Stimulated activated memory B cell treated with anti-CD40 and anti-IgM and Interleukin-4, amounts not matched to agents 10 μg/mL and 1 μg/mL and 100 μg/mL, for 72 hours (primary cell): Measurements from ENCODE around the gene MGAT4B.

Source experiments
- ATAC-seq: fragments of 150-1000 bp; cut with Tn5 transposase; 2 replicates; pipeline ENCODE4 v1.10.0; 2021
- H3K27ac Mint-ChIP-seq: one replicate; pipeline ENCODE4 v1.8.0; 2022; ENCODE audit warnings: mild to moderate bottlenecking, mixed read lengths
- H3K27me3 Mint-ChIP-seq: one replicate; pipeline ENCODE4 v1.8.0; 2022; ENCODE audit warnings: mixed read lengths
- H3K36me3 Mint-ChIP-seq: one replicate; pipeline ENCODE4 v1.8.0; 2022; ENCODE audit warnings: mixed read lengths
- H3K4me1 Mint-ChIP-seq: one replicate; pipeline ENCODE4 v1.8.0; 2022; ENCODE audit warnings: mixed read lengths
- H3K4me3 Mint-ChIP-seq: one replicate; pipeline ENCODE4 v1.8.0; 2022; ENCODE audit warnings: mild to moderate bottlenecking, moderate library complexity, mixed read lengths
- H3K9me3 Mint-ChIP-seq: one replicate; pipeline ENCODE4 v1.8.0; 2022; ENCODE audit warnings: mixed read lengths

Gene MGAT4B

DNA sequence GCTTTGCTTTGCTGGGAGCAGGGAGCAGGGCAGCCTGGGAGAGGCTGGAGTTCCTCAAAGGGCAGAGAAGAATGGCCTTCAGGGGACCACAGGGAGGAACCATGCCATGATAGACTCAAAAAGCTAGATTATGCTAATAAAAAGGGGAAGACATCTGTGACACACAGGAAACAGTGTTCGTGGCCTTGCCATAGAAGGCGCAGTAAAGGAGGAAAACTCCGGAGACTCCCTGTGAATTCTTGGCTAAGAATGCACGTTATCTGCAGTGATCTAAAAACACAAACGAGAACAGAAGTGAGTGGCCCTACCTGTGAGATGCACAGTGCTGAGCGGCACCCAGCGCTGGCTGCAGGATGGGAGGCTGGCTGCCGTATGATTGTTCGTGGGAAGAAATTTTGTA is 28.8 kb downstream of the MGAT4B start:
- no peak for ATAC-seq
- H3K4me1 Mint-ChIP-seq = no peaks in the 10 kb centered on the region
- H3K27me3 Mint-ChIP-seq = no peaks in the 10 kb centered on the region
- H3K4me3 Mint-ChIP-seq = no peak overlapping the region
- H3K36me3 Mint-ChIP-seq = peaks cover 59% of the 10 kb centered on the region
- H3K9me3 Mint-ChIP-seq = no peaks in the 10 kb centered on the region
- no peak overlapping the region for H3K27ac Mint-ChIP-seq

DNA sequence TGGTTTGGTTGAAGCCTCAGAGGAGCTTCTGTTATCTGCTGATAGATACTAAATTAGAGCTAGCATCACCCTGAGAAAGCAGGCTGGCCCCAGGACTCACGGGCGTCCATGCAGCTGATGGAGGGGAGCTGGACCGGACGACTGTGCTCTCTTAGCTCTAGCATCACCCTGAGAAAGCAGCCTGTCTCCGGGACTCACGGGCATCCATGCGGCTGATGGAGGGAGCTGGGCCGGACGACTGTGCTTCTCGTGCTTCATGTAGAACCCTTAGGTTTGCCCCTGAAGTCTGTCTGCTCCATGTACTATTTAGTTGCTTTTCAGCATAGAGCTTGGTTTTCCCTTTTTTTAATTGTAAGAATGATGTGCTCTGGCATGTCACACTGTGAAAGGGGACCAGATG is 29.2 kb downstream of the MGAT4B start:
- Mint-ChIP-seq H3K9me3 (no peaks in the 10 kb centered on the region), H3K4me3 (no peak overlapping the region), H3K36me3 (peaks cover 63% of the 10 kb centered on the region), H3K4me1 (no peaks in the 10 kb centered on the region), H3K27ac (no peak overlapping the region), H3K27me3 (no peaks in the 10 kb centered on the region)
- ATAC-seq = no peak

DNA sequence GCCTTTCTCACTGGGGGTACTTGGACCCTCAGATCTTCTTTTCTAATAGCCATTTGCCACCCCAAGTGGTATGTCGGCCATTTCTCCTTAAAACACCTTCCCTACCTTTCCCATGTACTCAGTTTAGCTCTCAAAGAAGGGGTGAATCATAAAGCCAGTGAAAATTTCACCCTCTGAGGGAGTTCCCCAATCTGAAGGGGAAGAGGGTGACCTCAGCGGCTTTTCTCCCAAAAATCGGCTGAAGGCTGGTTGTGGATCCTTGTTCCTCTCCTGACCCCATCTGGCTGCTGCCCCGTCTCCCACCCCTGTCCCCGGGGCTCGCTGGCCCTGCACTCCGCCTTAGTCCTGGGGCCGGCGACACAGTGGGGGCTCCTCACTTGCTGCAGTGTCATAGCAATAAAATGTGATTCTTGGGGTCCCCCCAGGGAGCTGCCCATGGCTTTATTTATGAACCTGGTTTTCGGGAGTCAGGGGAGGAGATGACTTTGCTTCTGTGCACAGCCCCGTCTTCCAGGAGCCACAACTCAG is 30.2 kb downstream of the MGAT4B start:
- Mint-ChIP-seq H3K4me1 (no peaks in the 10 kb centered on the region), H3K27me3 (no peaks in the 10 kb centered on the region), H3K4me3 (no peak overlapping the region), H3K27ac (no peak overlapping the region), H3K36me3 (peaks cover 66% of the 10 kb centered on the region), H3K9me3 (no peaks in the 10 kb centered on the region)
- ATAC-seq = no peak

DNA sequence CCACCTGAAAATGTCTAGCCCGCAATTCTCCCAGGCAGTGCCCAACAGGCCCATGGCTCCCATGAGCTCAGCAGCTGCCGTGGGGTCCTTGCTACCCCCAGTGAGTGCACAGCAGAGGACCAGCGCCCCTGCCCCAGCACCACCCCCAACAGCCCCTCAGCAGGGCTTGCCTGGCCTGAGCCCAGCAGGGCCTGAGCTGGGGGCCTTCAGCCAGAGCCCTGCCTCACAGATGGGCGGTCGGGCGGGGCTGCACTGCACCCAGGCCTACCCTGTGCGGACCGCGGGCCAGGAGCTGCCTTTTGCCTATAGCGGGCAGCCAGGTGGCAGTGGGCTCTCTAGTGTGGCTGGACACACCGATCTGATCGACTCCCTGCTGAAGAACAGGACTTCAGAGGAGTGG is 32.2 kb downstream of the MGAT4B start:
- no peaks in the 10 kb centered on the region for H3K27me3 Mint-ChIP-seq
- no peak overlapping the region for H3K4me3 Mint-ChIP-seq
- no peak for ATAC-seq
- peaks cover 65% of the 10 kb centered on the region for H3K36me3 Mint-ChIP-seq
- H3K27ac Mint-ChIP-seq = no peak overlapping the region
- H3K9me3 Mint-ChIP-seq = no peaks in the 10 kb centered on the region
- H3K4me1 Mint-ChIP-seq = no peaks in the 10 kb centered on the region

DNA sequence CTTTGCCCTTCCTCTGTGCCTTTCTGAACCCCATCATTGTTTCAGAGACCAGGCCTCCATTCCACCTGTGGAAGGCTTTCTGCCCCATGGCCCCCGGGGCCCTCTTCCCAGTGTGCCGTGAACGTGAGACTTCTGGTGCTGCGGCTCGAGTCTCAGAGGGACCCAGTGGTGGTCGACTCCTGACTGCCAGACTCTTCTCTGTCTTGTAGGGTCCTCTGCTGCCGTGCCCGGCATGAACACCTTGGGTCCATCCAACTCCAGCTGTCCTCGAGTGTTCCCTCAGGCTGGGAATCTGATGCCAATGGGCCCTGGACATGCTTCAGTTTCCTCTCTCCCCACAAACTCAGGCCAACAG is 33.0 kb downstream of the MGAT4B start:
- ATAC-seq = no peak
- peaks cover 68% of the 10 kb centered on the region for H3K36me3 Mint-ChIP-seq

DNA sequence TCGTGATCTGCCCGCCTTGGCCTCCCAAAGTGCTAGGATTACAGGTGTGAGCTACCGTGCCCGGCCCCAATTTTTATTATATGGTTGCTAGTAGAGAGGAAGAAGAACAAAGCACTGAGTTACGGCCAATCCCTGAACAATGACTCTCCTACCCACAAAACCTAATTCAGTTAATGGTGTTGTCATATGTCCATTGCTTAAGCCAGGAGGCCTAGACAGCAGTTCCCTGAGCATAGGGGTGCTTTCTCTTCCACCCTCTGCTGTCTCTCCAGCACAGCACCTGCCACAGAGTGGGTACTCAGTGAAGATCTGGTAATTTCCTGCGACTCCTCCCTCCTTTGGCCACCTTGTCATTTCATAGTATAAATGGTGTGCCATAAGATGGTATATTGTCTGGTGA is 34.3 kb downstream of the MGAT4B start:
- no peak overlapping the region for H3K27ac Mint-ChIP-seq

More for the DNA sequence above, 33.0 kb downstream of the MGAT4B start:
- Mint-ChIP-seq H3K4me3 (no peak overlapping the region), H3K27me3 (no peaks in the 10 kb centered on the region), H3K4me1 (no peaks in the 10 kb centered on the region), H3K27ac (no peak overlapping the region), H3K9me3 (no peaks in the 10 kb centered on the region)

DNA sequence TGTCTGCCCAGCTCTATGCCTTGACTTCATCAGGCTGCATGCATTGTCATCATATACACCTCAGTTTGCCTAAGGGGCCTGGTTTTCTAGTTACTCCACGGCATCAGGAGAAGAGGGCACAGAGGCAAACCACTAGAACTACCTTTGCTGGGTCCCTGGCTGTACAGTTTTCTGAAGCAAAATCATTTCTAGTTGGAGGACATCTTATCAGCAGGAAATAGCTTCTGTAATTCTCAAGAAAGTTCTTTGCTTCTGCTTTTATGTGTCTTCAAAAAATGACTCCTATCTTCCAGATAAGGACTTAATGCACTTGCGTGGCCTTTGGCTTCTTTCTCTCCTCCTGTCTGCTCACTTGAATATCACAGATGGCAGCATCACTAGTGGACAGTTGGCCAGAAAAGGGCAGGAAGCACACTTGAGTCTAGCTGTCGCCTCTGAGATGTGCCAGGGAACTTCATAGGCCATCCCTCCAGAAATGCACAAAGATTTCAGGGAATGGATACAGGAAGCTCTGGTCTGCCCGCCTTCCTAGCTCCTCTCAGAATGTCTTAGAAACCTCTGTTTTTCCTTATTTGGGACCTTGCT is 35.3 kb downstream of the MGAT4B start:
- ATAC-seq = no peak
- Mint-ChIP-seq H3K36me3 (peaks cover 59% of the 10 kb centered on the region), H3K9me3 (no peaks in the 10 kb centered on the region), H3K4me1 (no peaks in the 10 kb centered on the region), H3K27ac (no peak overlapping the region), H3K27me3 (no peaks in the 10 kb centered on the region), H3K4me3 (no peak overlapping the region)

More for the DNA sequence above, 34.3 kb downstream of the MGAT4B start:
- H3K36me3 Mint-ChIP-seq = peaks cover 66% of the 10 kb centered on the region
- no peak for ATAC-seq
- no peaks in the 10 kb centered on the region for H3K9me3 Mint-ChIP-seq
- H3K4me1 Mint-ChIP-seq = no peaks in the 10 kb centered on the region
- no peak overlapping the region for H3K4me3 Mint-ChIP-seq
- no peaks in the 10 kb centered on the region for H3K27me3 Mint-ChIP-seq

DNA sequence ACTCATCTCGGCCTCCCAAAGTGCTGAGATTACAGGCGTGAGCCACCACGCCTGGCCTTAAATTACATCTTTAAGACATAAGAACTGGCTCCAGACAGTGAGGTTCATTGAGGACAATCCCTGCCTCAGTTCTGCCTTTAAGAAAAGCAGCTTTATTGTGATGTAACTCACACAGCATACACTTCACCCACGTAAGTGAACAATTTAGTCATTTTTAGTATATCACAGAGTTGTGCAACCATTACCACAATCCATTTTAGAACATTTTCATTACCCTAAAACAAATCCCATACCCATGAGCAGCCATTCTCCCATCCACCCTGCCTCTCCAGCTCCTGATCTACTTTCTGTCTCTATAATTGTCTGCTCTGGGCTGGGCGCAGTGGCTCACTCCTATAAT is 36.9 kb downstream of the MGAT4B start:
- Mint-ChIP-seq H3K27ac (no peak overlapping the region), H3K27me3 (no peaks in the 10 kb centered on the region), H3K36me3 (peaks cover 61% of the 10 kb centered on the region), H3K9me3 (no peaks in the 10 kb centered on the region), H3K4me3 (no peak overlapping the region), H3K4me1 (no peaks in the 10 kb centered on the region)
- ATAC-seq = no peak

DNA sequence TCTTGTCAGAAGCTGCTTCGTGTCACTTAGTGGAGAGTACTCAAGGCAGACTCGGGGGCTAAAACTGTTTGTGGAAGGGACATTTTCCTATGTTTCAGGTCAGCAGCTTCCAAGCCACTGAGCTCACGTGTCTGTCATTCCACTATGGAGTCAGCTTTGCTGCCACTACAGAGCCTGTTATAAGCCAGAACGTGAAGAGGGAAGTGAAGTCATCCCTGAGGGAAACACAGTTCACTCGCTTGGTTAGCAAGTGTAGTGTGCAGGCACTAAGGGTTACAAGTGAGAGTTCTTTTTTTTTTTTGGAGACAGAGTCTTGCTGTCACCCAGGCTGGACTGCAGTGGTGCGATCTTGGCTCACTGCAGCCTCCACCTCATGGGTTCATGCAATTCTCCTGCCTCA is 37.4 kb downstream of the MGAT4B start:
- Mint-ChIP-seq H3K9me3 (no peaks in the 10 kb centered on the region), H3K27ac (no peak overlapping the region), H3K27me3 (no peaks in the 10 kb centered on the region), H3K4me1 (no peaks in the 10 kb centered on the region), H3K36me3 (peaks cover 56% of the 10 kb centered on the region), H3K4me3 (no peak overlapping the region)
- no peak for ATAC-seq

DNA sequence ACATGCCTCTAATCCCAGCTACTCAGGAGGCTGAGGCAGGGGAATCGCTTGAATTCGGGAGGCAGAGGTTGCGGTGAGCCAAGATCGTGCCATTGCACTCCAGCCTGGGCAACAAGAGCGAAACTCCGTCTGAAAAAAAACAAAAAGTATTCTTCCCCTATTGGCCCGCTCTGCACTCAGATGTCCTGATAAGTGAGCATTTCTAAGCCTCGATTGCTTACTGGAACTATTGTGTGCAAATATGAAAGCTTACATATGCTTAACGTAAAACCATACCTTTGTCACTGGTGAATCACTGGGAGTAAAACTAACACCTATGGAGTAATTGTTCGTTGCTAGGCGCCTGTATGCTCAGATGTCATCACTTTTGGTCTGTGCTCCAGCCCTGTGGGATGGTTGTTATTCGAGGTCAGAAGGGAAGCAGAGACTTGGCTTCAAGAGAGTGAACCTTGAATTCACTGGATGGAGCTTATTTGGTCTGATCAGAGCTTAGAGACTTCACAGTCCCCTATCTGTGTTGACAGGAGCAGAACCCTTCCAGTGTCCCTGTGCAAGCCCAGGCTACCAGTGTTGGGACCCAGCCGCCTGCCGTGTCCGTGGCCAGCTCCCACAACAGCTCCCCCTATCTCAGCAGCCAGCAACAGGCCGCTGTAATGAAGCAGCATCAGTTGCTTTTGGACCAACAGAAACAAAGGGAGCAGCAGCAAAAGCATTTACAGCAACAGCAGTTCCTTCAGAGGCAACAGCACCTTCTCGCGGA is 38.2 kb downstream of the MGAT4B start:
- peaks cover 50% of the 10 kb centered on the region for H3K36me3 Mint-ChIP-seq
- peaks cover 7% of the 10 kb centered on the region for H3K4me1 Mint-ChIP-seq
- H3K4me3 Mint-ChIP-seq = no peak overlapping the region
- H3K27me3 Mint-ChIP-seq = no peaks in the 10 kb centered on the region
- ATAC-seq = no peak
- H3K27ac Mint-ChIP-seq = no peak overlapping the region
- no peaks in the 10 kb centered on the region for H3K9me3 Mint-ChIP-seq

DNA sequence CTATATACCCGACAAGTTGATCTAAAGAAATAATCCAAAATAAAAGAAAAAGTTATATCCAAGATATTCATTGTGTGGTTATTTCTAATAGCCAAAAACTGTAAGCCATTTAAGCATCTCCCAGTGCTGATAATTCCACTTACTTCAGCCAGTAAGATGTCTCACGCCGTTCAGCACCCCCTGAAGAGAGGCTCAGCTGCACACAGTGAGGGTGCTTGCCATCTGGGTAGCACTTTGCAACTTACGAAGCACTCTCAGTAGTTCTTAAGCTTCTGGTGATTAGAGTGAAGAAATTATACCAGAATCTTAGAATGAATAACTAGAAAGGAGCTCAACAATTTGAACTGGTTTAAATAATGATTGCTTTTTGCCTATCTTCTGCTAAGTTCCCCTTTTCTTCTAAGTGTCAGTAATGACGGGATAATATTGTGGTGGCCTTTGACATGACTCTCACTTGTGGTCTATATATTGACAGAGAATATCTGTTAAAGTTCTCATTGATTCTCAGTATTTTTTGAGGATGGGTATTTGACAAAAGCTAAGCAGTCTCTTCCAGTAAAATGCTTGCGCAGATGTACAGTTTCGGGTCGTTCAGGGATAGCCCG is 39.1 kb downstream of the MGAT4B start:
- Mint-ChIP-seq H3K9me3 (no peaks in the 10 kb centered on the region), H3K4me3 (no peak overlapping the region), H3K4me1 (peaks cover 16% of the 10 kb centered on the region), H3K27me3 (no peaks in the 10 kb centered on the region), H3K36me3 (peaks cover 41% of the 10 kb centered on the region), H3K27ac (no peak overlapping the region)
- no peak for ATAC-seq

DNA sequence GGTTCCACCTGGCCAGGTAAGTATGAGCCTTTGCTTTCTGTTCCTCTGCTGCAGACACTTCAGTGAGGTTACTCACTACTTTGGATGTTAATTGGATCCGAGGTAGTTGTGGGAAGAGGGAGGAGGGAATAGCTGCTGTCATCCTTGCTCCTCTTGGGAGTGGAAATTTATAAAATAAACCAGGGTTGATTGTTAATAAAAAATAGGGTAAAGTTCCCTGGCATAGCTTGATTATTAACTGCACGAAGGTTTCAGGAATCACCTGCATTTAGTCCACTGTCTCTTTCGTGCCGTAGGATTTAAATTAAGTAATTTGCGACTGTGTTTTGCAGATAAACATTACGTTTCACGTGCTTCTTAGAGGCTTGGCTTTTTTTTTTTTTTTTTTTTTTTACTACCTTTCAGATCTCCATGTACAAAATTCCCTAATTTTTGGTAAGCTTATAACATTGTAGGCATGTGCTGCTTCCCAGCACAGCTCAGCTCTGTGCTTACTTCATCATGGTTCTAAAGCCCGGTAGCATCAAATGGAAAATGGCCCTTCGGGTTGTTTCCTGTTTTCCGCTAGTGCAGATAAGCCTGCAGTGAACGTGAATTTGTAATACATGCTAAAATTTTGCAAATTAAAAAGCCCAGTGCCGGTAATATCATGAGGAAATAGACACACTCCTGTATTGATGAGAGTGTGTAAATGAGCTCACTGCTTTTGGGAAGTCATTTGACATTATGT is 39.8 kb downstream of the MGAT4B start:
- ATAC-seq = no peak
- H3K36me3 Mint-ChIP-seq = peaks cover 36% of the 10 kb centered on the region
- no peaks in the 10 kb centered on the region for H3K27me3 Mint-ChIP-seq
- peaks cover 24% of the 10 kb centered on the region for H3K4me1 Mint-ChIP-seq
- no peak overlapping the region for H3K4me3 Mint-ChIP-seq
- no peaks in the 10 kb centered on the region for H3K9me3 Mint-ChIP-seq
- no peak overlapping the region for H3K27ac Mint-ChIP-seq

DNA sequence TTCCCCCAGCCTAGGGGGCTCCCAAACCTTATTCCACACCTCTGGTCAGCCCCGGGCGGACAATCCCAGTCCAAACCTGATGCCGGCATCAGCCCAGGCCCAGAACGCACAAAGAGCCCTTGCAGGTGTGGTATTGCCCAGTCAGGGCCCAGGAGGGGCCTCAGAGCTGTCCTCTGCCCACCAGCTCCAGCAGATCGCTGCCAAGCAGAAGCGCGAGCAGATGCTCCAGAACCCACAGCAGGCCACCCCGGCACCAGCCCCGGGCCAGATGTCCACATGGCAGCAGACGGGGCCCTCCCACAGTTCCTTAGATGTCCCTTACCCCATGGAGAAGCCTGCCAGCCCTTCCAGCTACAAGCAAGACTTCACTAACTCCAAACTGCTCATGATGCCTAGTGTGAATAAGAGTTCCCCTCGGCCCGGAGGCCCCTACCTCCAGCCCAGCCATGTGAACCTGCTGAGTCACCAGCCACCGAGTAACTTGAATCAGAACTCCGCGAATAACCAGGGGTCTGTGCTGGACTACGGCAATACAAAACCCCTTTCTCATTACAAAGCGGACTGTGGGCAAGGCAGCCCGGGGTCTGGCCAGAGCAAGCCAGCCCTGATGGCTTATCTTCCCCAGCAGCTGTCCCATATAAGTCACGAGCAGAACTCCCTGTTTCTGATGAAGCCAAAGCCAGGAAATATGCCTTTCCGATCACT is 40.5 kb downstream of the MGAT4B start:
- no peak for ATAC-seq
- H3K4me3 Mint-ChIP-seq = no peak overlapping the region
- no peaks in the 10 kb centered on the region for H3K27me3 Mint-ChIP-seq
- H3K9me3 Mint-ChIP-seq = no peaks in the 10 kb centered on the region
- peaks cover 30% of the 10 kb centered on the region for H3K4me1 Mint-ChIP-seq
- H3K27ac Mint-ChIP-seq = no peak overlapping the region
- H3K36me3 Mint-ChIP-seq = peaks cover 36% of the 10 kb centered on the region

DNA sequence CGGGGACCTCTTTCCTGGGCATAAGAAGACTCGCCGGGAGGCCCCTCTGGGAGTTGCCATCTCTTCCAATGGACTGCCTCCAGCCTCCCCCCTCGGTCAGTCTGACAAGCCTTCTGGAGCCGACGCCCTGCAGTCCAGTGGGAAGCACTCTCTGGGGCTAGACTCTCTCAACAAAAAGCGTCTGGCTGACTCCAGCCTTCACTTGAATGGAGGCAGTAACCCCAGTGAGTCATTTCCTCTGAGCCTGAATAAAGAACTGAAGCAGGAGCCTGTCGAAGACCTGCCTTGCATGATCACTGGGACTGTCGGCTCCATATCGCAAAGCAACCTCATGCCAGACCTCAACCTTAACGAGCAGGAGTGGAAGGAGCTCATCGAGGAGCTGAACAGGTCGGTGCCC is 41.3 kb downstream of the MGAT4B start:
- Mint-ChIP-seq H3K27ac (no peak overlapping the region), H3K36me3 (peaks cover 29% of the 10 kb centered on the region), H3K4me3 (no peak overlapping the region), H3K27me3 (no peaks in the 10 kb centered on the region), H3K4me1 (peaks cover 35% of the 10 kb centered on the region), H3K9me3 (no peaks in the 10 kb centered on the region)
- ATAC-seq = no peak

DNA sequence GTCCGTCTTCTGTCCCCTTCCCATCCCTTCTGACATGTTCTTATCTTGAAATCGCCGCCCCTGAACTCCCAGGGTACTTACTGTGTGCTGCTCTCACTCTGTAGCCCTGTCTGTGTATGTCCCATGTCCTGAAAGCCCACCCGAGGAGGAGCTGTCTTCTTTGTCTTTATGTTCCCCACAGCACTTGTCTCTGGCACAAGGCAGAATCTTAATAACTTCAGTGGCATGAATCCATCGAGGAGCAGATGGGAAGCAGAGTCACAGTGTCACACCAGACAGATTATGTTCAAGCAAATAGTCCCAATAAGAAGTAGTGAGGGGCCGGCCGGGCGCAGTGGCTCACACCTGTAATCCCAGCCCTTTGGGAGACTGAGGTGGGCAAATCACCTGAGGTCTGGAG is 42.6 kb downstream of the MGAT4B start:
- peaks cover 48% of the 10 kb centered on the region for H3K4me1 Mint-ChIP-seq
- H3K36me3 Mint-ChIP-seq = peaks cover 26% of the 10 kb centered on the region
- no peak for ATAC-seq
- H3K9me3 Mint-ChIP-seq = no peaks in the 10 kb centered on the region
- no peak overlapping the region for H3K4me3 Mint-ChIP-seq
- H3K27me3 Mint-ChIP-seq = no peaks in the 10 kb centered on the region
- no peak overlapping the region for H3K27ac Mint-ChIP-seq
